ENCODE measurements around the gene PPP6R3. TPM values are rescaled to one million over a fixed set of nuclear protein-coding genes. Genes with fewer than 3 reads are reported as not detected.

The PPP6R3 gene
- total and polyA plus RNA-seq, 2 of the 8 experiments (the other 6 are each of a cell fraction or from before 2014, with no cell fraction given), result 44.6 to 150 TPM

DNA sequence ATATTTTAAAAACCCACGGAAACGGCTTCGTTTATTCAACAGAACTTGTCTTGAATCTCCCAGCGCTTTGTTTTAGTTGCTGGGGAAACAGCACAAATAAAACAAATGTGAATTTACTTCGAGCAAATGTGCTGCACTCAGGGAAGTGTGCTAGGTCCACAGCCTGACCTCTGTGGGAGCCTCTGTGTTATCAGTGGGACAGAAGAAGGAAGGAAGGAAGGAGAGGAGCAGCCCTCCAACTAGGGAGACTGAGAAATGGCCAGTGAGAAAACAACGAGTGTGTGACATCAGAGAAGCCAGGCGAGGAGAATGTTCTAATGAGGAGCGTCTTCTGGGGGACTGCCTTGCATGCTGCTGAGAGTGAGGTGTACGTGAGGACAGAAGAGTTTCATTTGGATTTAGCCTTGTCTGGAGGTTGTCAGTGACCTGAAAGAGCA is 42.7 kb downstream of the PPP6R3 start:
- no peaks in the 10 kb centered on the region for H3K23me2 ChIP-seq (ENCODE audit: low read depth, low read length)
- H3K4me3 ChIP-seq (ENCODE audit: extremely low read depth in 1 of 4, insufficient read depth in 2 of 4, low read depth in 3 of 4, low read length in 4 of 4), result no peak overlapping the region
- CTCF ChIA-PET (ENCODE audit: partially characterized antibody), result no interaction called here
- H4K5ac ChIP-seq (ENCODE audit: insufficient read length, low read depth, low read length), result no peak overlapping the region
- no peak overlapping the region for H3K9ac ChIP-seq (replicated peaks in 1 of 4; ENCODE audit: extremely low read depth in 1 of 4, low read depth in 3 of 4, low read length in 3 of 4)
- H3K4ac ChIP-seq (replicated peaks; ENCODE audit: insufficient read length, low read depth, low read length), result no peak overlapping the region
- H3K27ac ChIP-seq (ENCODE audit: low read depth, low read length), result no peak overlapping the region
- H4K8ac ChIP-seq (ENCODE audit: extremely low read depth, insufficient read depth, low read length), result no peak overlapping the region
- H3K18ac ChIP-seq (ENCODE audit: extremely low read depth, low read length), result no peak overlapping the region
- no peak overlapping the region for H2AK5ac ChIP-seq (ENCODE audit: low read depth, low read length)
- H3K4me1 ChIP-seq (replicated peaks in 1 of 4; ENCODE audit: control insufficient read depth in 3 of 4, insufficient read depth in 4 of 4, low read length in 3 of 4), result peaks cover 0 to 6% (median 2%) of the 10 kb centered on the region in 4 experiments; a peak in 3 of 7 replicates
- WGBS, 2 experiments (ENCODE audit: extremely low coverage in 1 of 2, insufficient coverage in 1 of 2, insufficient read length in 1 of 2, insufficient replicate concordance in 2 of 2, low coverage in 1 of 2, low lambda C conversion rate in 2 of 2, missing lambda C conversion rate in 1 of 2), result 87% methylated on average over 9 of the region's 9 CpGs; no CpG with 5 or more reads in 1 of the 2 experiments
- no peak overlapping the region for H3K4me2 ChIP-seq (ENCODE audit: insufficient read depth in 1 of 2, low read depth in 2 of 2, low read length in 2 of 2)
- DNase-seq (ENCODE audit: low read depth in 1 of 2, low spot score in 2 of 2) (no peak), FAIRE-seq (no peak)
- peaks cover 34 to 99% of the 10 kb centered on the region in 2 experiments for H3K79me2 ChIP-seq (ENCODE audit: control insufficient read depth in 1 of 2, insufficient read depth in 2 of 2, low read length in 2 of 2)
- no peak overlapping the region for H2BK20ac ChIP-seq (ENCODE audit: low read length)
- peaks cover 33 to 42% of the 10 kb centered on the region in 2 experiments for H4K20me1 ChIP-seq (replicated peaks in 1 of 2; ENCODE audit: control insufficient read depth in 1 of 2, insufficient read depth in 2 of 2, low read length in 2 of 2)
- no peaks in the 10 kb centered on the region for H3K36me3 ChIP-seq (ENCODE audit: control insufficient read depth in 2 of 4, insufficient read depth in 4 of 4, low read length in 3 of 4)
- POLR2A ChIA-PET (ENCODE audit: partially characterized antibody), result interaction anchor here (1.7 kb wide), 1 partner anchor 15 kb away, joined by 3 read pairs; no protein-coding TSS in a partner anchor
- H2BK120ac ChIP-seq (replicated peaks; ENCODE audit: low read depth, low read length), result no peak overlapping the region
- no peaks in the 10 kb centered on the region for H3K9me3 ChIP-seq (ENCODE audit: insufficient read depth in 2 of 2, low read depth in 1 of 2, low read length in 1 of 2)
- no peak overlapping the region for H3K23ac ChIP-seq (ENCODE audit: insufficient read length)
- no peak overlapping the region for H2BK5ac ChIP-seq (ENCODE audit: low read depth, low read length)
- no peak overlapping the region for H4K91ac ChIP-seq (replicated peaks; ENCODE audit: insufficient read length, low read length)
- H2AFZ ChIP-seq (ENCODE audit: low read length), result no peak overlapping the region
- no peak overlapping the region for H3K56ac ChIP-seq (replicated peaks; ENCODE audit: insufficient read length, low read depth, low read length)
- peaks cover 7% of the 10 kb centered on the region for H3K79me1 ChIP-seq (ENCODE audit: low read depth, low read length)
- H2BK12ac ChIP-seq (ENCODE audit: low read depth, low read length), result no peak overlapping the region
- H2BK15ac ChIP-seq (ENCODE audit: low read length), result no peak overlapping the region
- H3K14ac ChIP-seq (ENCODE audit: insufficient read length), result no peak overlapping the region
- no peaks in the 10 kb centered on the region for H3K27me3 ChIP-seq (replicated peaks in 1 of 4; ENCODE audit: control insufficient read depth in 3 of 4, extremely low read depth in 1 of 4, insufficient read depth in 3 of 4, low read length in 3 of 4)
- TF ChIP-seq NANOG (IDR thresholded peaks at IDR 0.05; ENCODE audit: insufficient read depth, low read depth, low read length, poor library complexity, severe bottlenecking) (no peak), EGR1 (IDR thresholded peaks at IDR 0.05; ENCODE audit: borderline replicate concordance, low read depth, low read length) (no peak), POU5F1 (IDR thresholded peaks at IDR 0.05; ENCODE audit: low read depth, low read length) (no peak), POLR2A (IDR thresholded peaks at IDR 0.05; ENCODE audit: control extremely low read depth in 1 of 2, low read depth in 2 of 2, low read length in 2 of 2) (no peak), GTF2F1 (IDR thresholded peaks at IDR 0.05; ENCODE audit: borderline replicate concordance, low read depth, low read length) (no peak), FOSL1 (IDR thresholded peaks at IDR 0.05; ENCODE audit: insufficient read depth, low read depth, low read length) (no peak), RXRA (IDR thresholded peaks at IDR 0.05; ENCODE audit: insufficient read depth, low read depth, low read length) (no peak), ATF2 (IDR thresholded peaks at IDR 0.05; ENCODE audit: low read length) (no peak), SP2 (IDR thresholded peaks at IDR 0.05; ENCODE audit: low read length) (no peak), RAD21 (IDR thresholded peaks at IDR 0.05 in 1 of 2, conservative IDR thresholded peaks at IDR 0.05 in 1 of 2; ENCODE audit: low read depth in 2 of 2, low read length in 2 of 2) (no peak), POLR2AphosphoS5 (IDR thresholded peaks at IDR 0.05; ENCODE audit: low read depth, low read length) (no peak), RNF2 (IDR thresholded peaks at IDR 0.05; ENCODE audit: borderline replicate concordance, low read depth, low read length, missing control alignments, poor library complexity, severe bottlenecking) (no peak)
